Measurements from ENCODE around the gene LIN28A. TPM values are rescaled to one million over a fixed set of nuclear protein-coding genes. Genes with fewer than 3 reads are reported as not detected.
A peak's percentile ranks its signal among the peaks of the same experiment; 100 is the strongest.

LIN28A gene
- total RNA-seq, 1 donor from 2014 or later = not detected

- H3K4me3 ChIP-seq = no peak overlapping the region
Observed at GRCh38 chr1:26405281-26405915, 5.2 kb upstream of the LIN28A start.

GRCh38 chr1:26408604-26409003 is 2.0 kb upstream of the LIN28A start:
- peak; percentile 83 for DNase-seq
- H3K36me3 ChIP-seq = no peaks in the 10 kb centered on the region
- TF ChIP-seq, protein P1, sequence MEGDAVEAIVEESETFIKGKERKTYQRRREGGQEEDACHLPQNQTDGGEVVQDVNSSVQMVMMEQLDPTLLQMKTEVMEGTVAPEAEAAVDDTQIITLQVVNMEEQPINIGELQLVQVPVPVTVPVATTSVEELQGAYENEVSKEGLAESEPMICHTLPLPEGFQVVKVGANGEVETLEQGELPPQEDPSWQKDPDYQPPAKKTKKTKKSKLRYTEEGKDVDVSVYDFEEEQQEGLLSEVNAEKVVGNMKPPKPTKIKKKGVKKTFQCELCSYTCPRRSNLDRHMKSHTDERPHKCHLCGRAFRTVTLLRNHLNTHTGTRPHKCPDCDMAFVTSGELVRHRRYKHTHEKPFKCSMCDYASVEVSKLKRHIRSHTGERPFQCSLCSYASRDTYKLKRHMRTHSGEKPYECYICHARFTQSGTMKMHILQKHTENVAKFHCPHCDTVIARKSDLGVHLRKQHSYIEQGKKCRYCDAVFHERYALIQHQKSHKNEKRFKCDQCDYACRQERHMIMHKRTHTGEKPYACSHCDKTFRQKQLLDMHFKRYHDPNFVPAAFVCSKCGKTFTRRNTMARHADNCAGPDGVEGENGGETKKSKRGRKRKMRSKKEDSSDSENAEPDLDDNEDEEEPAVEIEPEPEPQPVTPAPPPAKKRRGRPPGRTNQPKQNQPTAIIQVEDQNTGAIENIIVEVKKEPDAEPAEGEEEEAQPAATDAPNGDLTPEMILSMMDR (IDR thresholded peaks at IDR 0.05) = no peak
- H3K9me3 ChIP-seq = no peaks in the 10 kb centered on the region
- peak; percentile 91 for ATAC-seq
- no peak overlapping the region for H3K4me3 ChIP-seq
- no peak overlapping the region for H3K27ac ChIP-seq
- H3K4me1 ChIP-seq = no peaks in the 10 kb centered on the region
- H3K27me3 ChIP-seq = peaks cover 43% of the 10 kb centered on the region
- intact Hi-C loops (cut with DNase I) = no loop called here

More at GRCh38 chr1:26405281-26405915, 5.2 kb upstream of the LIN28A start:
- Histone ChIP-seq H3K9me3 (no peaks in the 10 kb centered on the region), H3K4me1 (no peaks in the 10 kb centered on the region), H3K36me3 (no peaks in the 10 kb centered on the region), H3K27me3 (peaks cover 11% of the 10 kb centered on the region), H3K27ac (no peak overlapping the region)
- DNase-seq = no peak
- intact Hi-C loops (cut with DNase I) = no loop called here
- TF ChIP-seq, protein P1 (IDR thresholded peaks at IDR 0.05) = no peak
- ATAC-seq = no peak

GRCh38 chr1:26409191-26409807 is 1.3 kb upstream of the LIN28A start:
- TF ChIP-seq, protein P1 (IDR thresholded peaks at IDR 0.05) = no peak
- ATAC-seq = no peak
- peak; percentile 51 for DNase-seq
- Histone ChIP-seq H3K36me3 (no peaks in the 10 kb centered on the region), H3K4me3 (no peak overlapping the region), H3K27ac (no peak overlapping the region), H3K9me3 (no peaks in the 10 kb centered on the region), H3K4me1 (no peaks in the 10 kb centered on the region), H3K27me3 (peaks cover 49% of the 10 kb centered on the region)
- intact Hi-C loops (cut with DNase I) = no loop called here

DNA sequence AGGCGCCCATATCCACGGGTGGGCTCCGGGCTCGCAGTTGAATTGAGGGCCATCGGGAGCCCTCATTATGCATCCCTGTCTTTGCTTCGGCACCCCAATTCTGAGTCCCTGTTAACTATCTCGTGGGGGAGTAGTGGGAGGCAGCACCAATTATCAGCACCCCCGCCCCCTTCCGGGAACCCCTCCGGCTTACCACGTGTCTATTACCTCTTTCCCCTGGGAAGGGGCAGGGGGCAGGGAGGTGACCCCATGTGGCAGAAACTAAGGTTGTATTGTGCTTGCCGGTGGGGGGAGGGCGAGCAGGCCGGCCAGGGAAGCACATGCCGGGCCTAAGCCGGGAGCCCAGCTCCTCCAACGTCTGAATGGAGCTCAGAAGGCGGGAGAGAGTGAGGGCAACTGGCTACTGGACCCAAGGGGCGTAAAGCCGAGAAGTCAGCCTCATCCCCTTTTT is 1.0 kb downstream of the LIN28A start:
- no peaks in the 10 kb centered on the region for H3K36me3 ChIP-seq
- intact Hi-C loops (cut with DNase I) = no loop called here
- ATAC-seq (no peak), DNase-seq (no peak)
- no peaks in the 10 kb centered on the region for H3K9me3 ChIP-seq
- no peak overlapping the region for H3K27ac ChIP-seq
- H3K4me3 ChIP-seq = no peak overlapping the region
- H3K4me1 ChIP-seq = no peaks in the 10 kb centered on the region
- TF ChIP-seq, protein P1 (IDR thresholded peaks at IDR 0.05) = no peak
- peaks cover 66% of the 10 kb centered on the region for H3K27me3 ChIP-seq

DNA sequence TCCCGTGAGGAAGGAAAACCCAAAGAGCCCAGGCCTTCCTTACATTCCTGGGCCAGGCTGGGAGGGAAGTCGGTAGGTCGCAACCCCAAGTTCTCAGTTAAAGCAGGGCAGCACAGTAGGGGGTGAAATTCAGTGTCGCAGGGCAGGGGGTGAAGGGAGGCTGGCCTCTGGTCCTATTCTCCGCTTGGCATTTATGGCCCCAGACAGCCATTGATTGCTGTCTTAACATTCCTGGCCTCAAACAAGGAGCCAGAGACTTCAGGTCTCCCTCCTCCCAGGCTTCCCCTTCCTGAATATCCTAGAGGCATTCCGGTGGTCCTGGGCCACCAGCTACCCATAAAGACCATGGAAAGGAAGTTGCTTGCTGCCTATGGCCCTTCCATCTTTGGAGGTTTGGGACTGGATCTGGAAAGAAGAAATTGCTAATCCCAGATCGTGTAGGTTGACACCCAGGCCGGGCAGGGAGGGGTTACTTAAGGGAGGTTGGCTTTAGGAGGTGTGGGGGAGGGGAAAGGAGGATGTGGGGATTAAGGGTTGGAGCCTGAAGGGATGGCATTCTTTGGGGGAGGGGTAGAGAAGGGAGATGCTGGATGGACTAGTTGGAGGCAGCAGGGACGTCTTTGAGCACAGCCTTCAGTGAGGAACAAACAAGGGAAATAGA is 1.7 kb downstream of the LIN28A start:
- Histone ChIP-seq H3K27me3 (peaks cover 66% of the 10 kb centered on the region), H3K36me3 (no peaks in the 10 kb centered on the region), H3K27ac (no peak overlapping the region), H3K4me1 (no peaks in the 10 kb centered on the region), H3K9me3 (no peaks in the 10 kb centered on the region), H3K4me3 (no peak overlapping the region)
- TF ChIP-seq, protein P1 (IDR thresholded peaks at IDR 0.05) = no peak
- DNase-seq (peak; percentile 25), ATAC-seq (no peak)
- intact Hi-C loops (cut with DNase I) = no loop called here
